CD4-positive, CD25-positive, alpha-beta regulatory T cell (primary cell): ENCODE results near the gene LCOR. TPM values are rescaled to one million over a fixed set of nuclear protein-coding genes. Genes with fewer than 3 reads are reported as not detected.
"Not testable (repeated sequence)": the region's sequence is repeated elsewhere in the genome, so short reads cannot be mapped to it uniquely, and the experiment has no call there.

Source experiments
- ATAC-seq, 2 donors: fragments of 150-1000 bp; cut with Tn5 transposase; one replicate each; pipeline ENCODE4 v1.10.0; 2021; ENCODE audit warnings: low read depth in 2 of 2, moderate number of reproducible peaks in 2 of 2, moderate library complexity in 1 of 2
- DNase-seq, 3 donors: peaks; one replicate each; pipeline versions ENCODE4 v3.0.0 to v3.0.0-alpha.2; 2012 to 2022; ENCODE audit warnings: mixed read lengths in 1 of 3
- H3K27ac ChIP-seq: one replicate; pipeline ENCODE4 v1.7.0; 2013; ENCODE audit warnings: mild to moderate bottlenecking, low read length; ENCODE audit not compliant: insufficient read depth, poor library complexity, severe bottlenecking
- H3K27me3 ChIP-seq: one replicate; pipeline ENCODE4 v1.7.0; 2013; ENCODE audit warnings: low read length; ENCODE audit not compliant: control insufficient read depth, insufficient read depth
- H3K36me3 ChIP-seq: one replicate; pipeline ENCODE4 v1.7.0; 2013; ENCODE audit warnings: mild to moderate bottlenecking, low read length, moderate library complexity; ENCODE audit not compliant: control insufficient read depth, insufficient read depth
- H3K4me1 ChIP-seq: 2 replicates; pipeline ENCODE4 v1.7.0; 2013; ENCODE audit warnings: mild to moderate bottlenecking, low read length; ENCODE audit not compliant: insufficient read depth, control insufficient read depth, poor library complexity, severe bottlenecking
- H3K4me3 ChIP-seq: one replicate; pipeline ENCODE4 v1.7.0; 2013; ENCODE audit warnings: low read depth, mild to moderate bottlenecking, low read length, moderate library complexity
- H3K9me3 ChIP-seq, 2 experiments: 1 replicate in 1 of 2; 2 replicates in 1 of 2; pipeline ENCODE4 v1.7.0; 2013; ENCODE audit warnings: low read length in 2 of 2, mild to moderate bottlenecking in 1 of 2, moderate library complexity in 1 of 2; ENCODE audit not compliant: control insufficient read depth in 2 of 2
- H3K27ac Mint-ChIP-seq, 3 donors: one replicate each; pipeline ENCODE4 v1.8.0; 2020 to 2022; ENCODE audit warnings: mild to moderate bottlenecking in 3 of 3, mixed read lengths in 3 of 3, moderate library complexity in 2 of 3
- H3K27me3 Mint-ChIP-seq: one replicate; pipeline ENCODE4 v1.8.0; 2022; ENCODE audit warnings: mild to moderate bottlenecking, mixed read lengths
- H3K36me3 Mint-ChIP-seq: one replicate; pipeline ENCODE4 v1.8.0; 2020; ENCODE audit warnings: mixed read lengths
- H3K4me1 Mint-ChIP-seq, 4 donors: one replicate each; pipeline ENCODE4 v1.8.0; 2020 to 2022; ENCODE audit warnings: mixed read lengths in 4 of 4, mild to moderate bottlenecking in 1 of 4
- H3K4me3 Mint-ChIP-seq, 4 donors: one replicate each; pipeline ENCODE4 v1.8.0; 2020 to 2022; ENCODE audit warnings: mild to moderate bottlenecking in 4 of 4, mixed read lengths in 4 of 4, moderate library complexity in 3 of 4
- H3K9me3 Mint-ChIP-seq, 7 donors: one replicate each; pipeline ENCODE4 v1.8.0; 2020 to 2022; ENCODE audit warnings: mixed read lengths in 7 of 7, mild to moderate bottlenecking in 3 of 7, moderate library complexity in 2 of 7
- polyA plus RNA-seq, 4 donors: library from polyadenylated mRNA; unstranded; fragments of 300-500 nt; fragmentation: Illumina TruSeq; gene quantifications; one replicate each; pipeline ENCODE4 v1.2.3, GENCODE V29; 2021
- total RNA-seq: library from RNA; stranded (reverse); gene quantifications from one replicate; pipeline ENCODE4 v1.2.3, GENCODE V29; 2022

LCOR gene
- total and polyA plus RNA-seq, 5 donors from 2014 or later: 12.7 to 63.1 (median 16.7) TPM

DNA sequence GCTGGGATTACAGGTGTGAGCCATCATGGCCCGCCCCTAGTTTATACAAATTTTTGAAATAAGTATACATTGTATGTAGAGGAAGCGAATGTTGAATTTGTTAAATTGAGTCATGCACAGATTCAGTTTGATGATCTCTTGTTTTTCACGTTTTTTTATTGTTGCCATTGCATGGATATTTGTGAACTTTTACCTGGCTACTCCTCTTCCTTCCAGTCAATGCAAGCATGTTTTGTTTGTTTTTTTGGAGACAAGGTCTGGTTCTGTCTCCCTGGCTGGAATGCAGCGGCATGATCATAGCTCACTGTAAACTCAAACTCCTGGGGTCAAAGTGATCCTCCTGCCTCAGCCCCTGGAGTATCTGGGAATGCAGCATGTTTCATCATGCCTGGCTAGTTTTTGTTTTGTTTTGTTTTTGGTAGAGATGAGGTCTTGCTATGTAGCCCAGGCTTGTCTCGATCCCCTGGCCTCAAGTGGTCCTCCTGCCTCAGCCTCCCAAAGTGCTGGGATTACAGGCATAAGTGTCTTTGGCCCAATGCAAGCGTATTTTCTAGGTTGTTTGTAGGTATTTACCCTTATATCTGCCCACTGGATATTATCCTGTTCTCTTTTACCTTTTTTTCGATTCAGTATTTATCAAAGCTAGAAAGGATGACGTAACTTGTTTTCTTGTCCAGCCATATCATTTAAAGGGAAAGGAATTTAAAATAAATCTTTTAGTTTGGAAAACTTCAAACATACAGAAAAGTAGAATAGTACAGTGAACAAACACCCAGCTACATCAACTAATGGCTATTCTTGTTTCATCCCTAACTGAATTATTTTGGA is 11.0 kb downstream of the LCOR start:
- no peak for ATAC-seq
- no peaks in the 10 kb centered on the region for H3K9me3 Mint-ChIP-seq
- Histone ChIP-seq H3K27ac (no peak overlapping the region), H3K36me3 (no peaks in the 10 kb centered on the region), H3K27me3 (no peaks in the 10 kb centered on the region), H3K9me3 (no peaks in the 10 kb centered on the region), H3K4me3 (no peak overlapping the region), H3K4me1 (peaks cover 14% of the 10 kb centered on the region)
- peaks cover 38 to 83% (median 61%) of the 10 kb centered on the region in 4 donors for H3K4me1 Mint-ChIP-seq
- no peak for DNase-seq
- H3K36me3 Mint-ChIP-seq: peaks cover 10% of the 10 kb centered on the region
- H3K27me3 Mint-ChIP-seq: no peaks in the 10 kb centered on the region
- H3K4me3 Mint-ChIP-seq: peak overlapping the region in 1 of 4 donors; percentile 37
- H3K27ac Mint-ChIP-seq: peak overlapping the region; percentile 19 to 72 (median 50)

- Mint-ChIP-seq H3K4me3 (no peak overlapping the region), H3K9me3 (no peaks in the 10 kb centered on the region), H3K4me1 (peaks cover 33 to 77% (median 56%) of the 10 kb centered on the region in 4 donors), H3K27ac (peak overlapping the region in 1 of 3 donors; percentile 19), H3K27me3 (no peaks in the 10 kb centered on the region), H3K36me3 (peaks cover 10% of the 10 kb centered on the region)
- ATAC-seq (no peak), DNase-seq (no peak)
- Histone ChIP-seq H3K27ac (no peak overlapping the region), H3K9me3 (no peaks in the 10 kb centered on the region), H3K4me3 (no peak overlapping the region), H3K4me1 (peaks cover 14% of the 10 kb centered on the region), H3K36me3 (no peaks in the 10 kb centered on the region), H3K27me3 (no peaks in the 10 kb centered on the region)
Observed at GRCh38 chr10:96843823-96844222, 11.7 kb downstream of the LCOR start.

DNA sequence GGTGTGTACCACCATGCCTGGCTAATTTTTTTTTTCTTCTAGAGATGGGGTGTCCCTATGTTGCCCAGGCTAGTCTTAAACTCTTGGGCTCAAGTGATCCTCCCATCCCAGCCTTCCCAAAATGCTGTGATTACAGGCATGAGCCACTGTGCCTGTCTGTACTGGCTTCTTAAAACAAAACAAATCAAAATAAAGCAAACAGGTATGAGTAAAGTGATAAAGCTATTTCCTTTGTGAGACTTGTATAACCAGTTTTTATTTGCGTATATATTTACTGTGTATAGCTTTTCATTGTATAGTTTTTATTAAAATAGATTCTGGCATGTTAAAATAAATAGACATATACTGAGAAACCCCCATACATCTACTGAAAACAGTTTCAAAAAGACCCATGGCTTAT is 14.3 kb downstream of the LCOR start:
- H3K36me3 ChIP-seq: peaks cover 2% of the 10 kb centered on the region
- no peaks in the 10 kb centered on the region for H3K27me3 ChIP-seq
- no peak overlapping the region for H3K4me3 ChIP-seq
- H3K27ac Mint-ChIP-seq: peak overlapping the region in 2 of 3 donors; percentile 49 to 83
- H3K4me1 Mint-ChIP-seq: peaks cover 32 to 73% (median 46%) of the 10 kb centered on the region in 4 donors
- ATAC-seq (no peak), DNase-seq (no peak)
- no peaks in the 10 kb centered on the region for H3K27me3 Mint-ChIP-seq
- peaks cover 9% of the 10 kb centered on the region for H3K4me1 ChIP-seq
- no peaks in the 10 kb centered on the region for H3K9me3 ChIP-seq
- no peaks in the 10 kb centered on the region for H3K9me3 Mint-ChIP-seq
- peaks cover 15% of the 10 kb centered on the region for H3K36me3 Mint-ChIP-seq
- no peak overlapping the region for H3K4me3 Mint-ChIP-seq
- no peak overlapping the region for H3K27ac ChIP-seq

DNA sequence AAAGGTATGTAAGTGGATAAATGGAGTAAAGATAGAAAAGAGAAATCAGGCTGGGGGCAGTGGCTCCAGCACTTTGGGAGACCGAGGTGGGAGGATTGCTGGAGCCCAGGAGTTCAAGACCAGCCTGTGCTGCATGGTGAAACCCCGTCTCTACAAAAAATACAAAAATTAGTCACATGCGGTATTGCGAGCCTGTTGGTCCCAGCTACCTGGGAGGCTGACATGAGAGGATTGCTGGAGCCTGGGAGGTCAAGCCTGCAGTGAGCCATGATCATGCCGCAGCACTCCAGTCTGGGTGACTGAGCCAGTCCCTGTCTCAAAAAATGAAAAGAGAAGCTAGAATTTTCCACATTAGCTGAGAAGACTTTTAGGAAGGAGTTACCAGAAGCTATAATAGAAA is 14.8 kb downstream of the LCOR start:
- Mint-ChIP-seq H3K4me1 (peaks cover 32 to 72% (median 47%) of the 10 kb centered on the region in 4 donors), H3K27me3 (no peaks in the 10 kb centered on the region), H3K36me3 (peaks cover 16% of the 10 kb centered on the region), H3K9me3 (no peaks in the 10 kb centered on the region), H3K4me3 (no peak overlapping the region), H3K27ac (peak overlapping the region in 2 of 3 donors; percentile 49 to 83)
- H3K27me3 ChIP-seq: no peaks in the 10 kb centered on the region
- no peak overlapping the region for H3K4me3 ChIP-seq
- H3K27ac ChIP-seq: no peak overlapping the region
- H3K36me3 ChIP-seq: peaks cover 5% of the 10 kb centered on the region
- DNase-seq (no peak), ATAC-seq (no peak)
- H3K4me1 ChIP-seq: peaks cover 9% of the 10 kb centered on the region
- H3K9me3 ChIP-seq: no peaks in the 10 kb centered on the region

GRCh38 chr10:96847356-96847755 is 15.3 kb downstream of the LCOR start:
- not testable (repeated sequence) for H3K36me3 ChIP-seq, H3K27ac ChIP-seq, H3K9me3 ChIP-seq, H3K27me3 ChIP-seq, H3K4me1 ChIP-seq, DNase-seq, H3K9me3 Mint-ChIP-seq, H3K4me3 Mint-ChIP-seq, H3K27ac Mint-ChIP-seq, H3K4me3 ChIP-seq, H3K27me3 Mint-ChIP-seq, ATAC-seq
- peaks cover 32 to 70% (median 47%) of the 10 kb centered on the region in 4 donors for H3K4me1 Mint-ChIP-seq
- H3K36me3 Mint-ChIP-seq: peaks cover 16% of the 10 kb centered on the region

- H3K27me3 ChIP-seq: no peaks in the 10 kb centered on the region
- H3K27ac ChIP-seq: no peak overlapping the region
- no peak for ATAC-seq
- H3K9me3 ChIP-seq: no peaks in the 10 kb centered on the region
- H3K4me3 ChIP-seq: no peak overlapping the region
- peaks cover 27 to 69% (median 46%) of the 10 kb centered on the region in 4 donors for H3K4me1 Mint-ChIP-seq
- H3K27me3 Mint-ChIP-seq: no peaks in the 10 kb centered on the region
- H3K36me3 Mint-ChIP-seq: peaks cover 21% of the 10 kb centered on the region
- no peak overlapping the region for H3K27ac Mint-ChIP-seq
- peaks cover 5% of the 10 kb centered on the region for H3K36me3 ChIP-seq
- no peak for DNase-seq
- no peak overlapping the region for H3K4me3 Mint-ChIP-seq
- peaks cover 3% of the 10 kb centered on the region for H3K4me1 ChIP-seq
- peaks cover 0 to 3% (median 0%) of the 10 kb centered on the region in 7 donors for H3K9me3 Mint-ChIP-seq
Observed at GRCh38 chr10:96850113-96850512, 18.0 kb downstream of the LCOR start.

DNA sequence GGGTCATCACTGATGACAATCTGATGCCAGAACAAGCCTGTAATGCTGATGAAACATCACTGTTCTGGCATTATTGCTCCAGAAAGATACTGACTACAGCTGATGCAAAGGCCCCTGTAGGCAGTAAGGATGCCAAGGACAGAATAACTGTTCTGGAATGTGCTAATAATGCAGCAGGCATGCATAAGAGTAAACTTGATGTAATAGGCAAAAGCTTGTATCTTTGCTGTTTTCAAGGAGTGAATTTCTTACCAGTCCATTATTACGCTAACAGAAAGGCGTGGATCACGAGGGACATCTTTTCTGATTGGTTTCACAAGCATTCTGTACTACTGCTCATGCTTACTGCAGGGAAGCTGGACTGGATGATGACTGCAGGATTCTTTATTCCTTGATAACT is 18.7 kb downstream of the LCOR start:
- Mint-ChIP-seq H3K27ac (no peak overlapping the region), H3K4me3 (no peak overlapping the region), H3K9me3 (peaks cover 0 to 3% (median 0%) of the 10 kb centered on the region in 7 donors), H3K4me1 (peaks cover 27 to 71% (median 48%) of the 10 kb centered on the region in 4 donors), H3K36me3 (peaks cover 21% of the 10 kb centered on the region), H3K27me3 (no peaks in the 10 kb centered on the region)
- H3K27me3 ChIP-seq: no peaks in the 10 kb centered on the region
- no peak for ATAC-seq
- no peaks in the 10 kb centered on the region for H3K9me3 ChIP-seq
- H3K27ac ChIP-seq: no peak overlapping the region
- H3K4me3 ChIP-seq: no peak overlapping the region
- H3K36me3 ChIP-seq: peaks cover 5% of the 10 kb centered on the region
- peaks cover 3% of the 10 kb centered on the region for H3K4me1 ChIP-seq
- no peak for DNase-seq

GRCh38 chr10:96851281-96851680 is 19.2 kb downstream of the LCOR start:
- peaks cover 0 to 3% (median 0%) of the 10 kb centered on the region in 7 donors for H3K9me3 Mint-ChIP-seq
- no peak overlapping the region for H3K4me3 ChIP-seq
- peaks cover 5% of the 10 kb centered on the region for H3K36me3 ChIP-seq

More at GRCh38 chr10:96851281-96851680, 19.2 kb downstream of the LCOR start:
- no peaks in the 10 kb centered on the region for H3K9me3 ChIP-seq
- peaks cover 27 to 68% (median 48%) of the 10 kb centered on the region in 4 donors for H3K4me1 Mint-ChIP-seq
- no peaks in the 10 kb centered on the region for H3K27me3 ChIP-seq
- H3K4me1 ChIP-seq: peaks cover 3% of the 10 kb centered on the region
- no peak overlapping the region for H3K27ac ChIP-seq
- H3K27ac Mint-ChIP-seq: no peak overlapping the region
- DNase-seq: no peak
- no peaks in the 10 kb centered on the region for H3K27me3 Mint-ChIP-seq
- peaks cover 21% of the 10 kb centered on the region for H3K36me3 Mint-ChIP-seq
- H3K4me3 Mint-ChIP-seq: no peak overlapping the region
- no peak for ATAC-seq
